ENCODE data around the gene AATK. TPM values are rescaled to one million over a fixed set of nuclear protein-coding genes. Genes with fewer than 3 reads are reported as not detected.

Gene AATK
- total and polyA plus RNA-seq, 2 of the 13 experiments (the other 11 are each of a cell fraction or from before 2014, with no cell fraction given): 2.9 to 8.4 TPM

DNA sequence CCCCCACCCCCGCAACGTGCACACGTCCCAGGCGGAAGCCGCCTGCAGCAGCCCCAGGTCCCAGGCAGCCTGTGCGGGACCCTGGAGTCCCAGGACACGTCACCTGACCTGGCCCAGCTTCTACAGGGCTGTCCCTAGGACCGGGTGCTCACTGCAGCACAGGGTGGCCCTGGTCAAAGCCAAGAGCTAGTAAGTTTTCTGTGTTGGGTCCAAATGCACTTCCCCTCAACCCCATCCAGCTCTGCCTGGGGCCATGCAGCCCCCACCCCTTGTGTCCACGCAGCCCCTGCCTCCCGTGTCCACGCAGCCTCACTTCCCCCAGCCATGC, 22.9 kb downstream of the AATK start (continued):
- TF ChIP-seq, protein P1, sequence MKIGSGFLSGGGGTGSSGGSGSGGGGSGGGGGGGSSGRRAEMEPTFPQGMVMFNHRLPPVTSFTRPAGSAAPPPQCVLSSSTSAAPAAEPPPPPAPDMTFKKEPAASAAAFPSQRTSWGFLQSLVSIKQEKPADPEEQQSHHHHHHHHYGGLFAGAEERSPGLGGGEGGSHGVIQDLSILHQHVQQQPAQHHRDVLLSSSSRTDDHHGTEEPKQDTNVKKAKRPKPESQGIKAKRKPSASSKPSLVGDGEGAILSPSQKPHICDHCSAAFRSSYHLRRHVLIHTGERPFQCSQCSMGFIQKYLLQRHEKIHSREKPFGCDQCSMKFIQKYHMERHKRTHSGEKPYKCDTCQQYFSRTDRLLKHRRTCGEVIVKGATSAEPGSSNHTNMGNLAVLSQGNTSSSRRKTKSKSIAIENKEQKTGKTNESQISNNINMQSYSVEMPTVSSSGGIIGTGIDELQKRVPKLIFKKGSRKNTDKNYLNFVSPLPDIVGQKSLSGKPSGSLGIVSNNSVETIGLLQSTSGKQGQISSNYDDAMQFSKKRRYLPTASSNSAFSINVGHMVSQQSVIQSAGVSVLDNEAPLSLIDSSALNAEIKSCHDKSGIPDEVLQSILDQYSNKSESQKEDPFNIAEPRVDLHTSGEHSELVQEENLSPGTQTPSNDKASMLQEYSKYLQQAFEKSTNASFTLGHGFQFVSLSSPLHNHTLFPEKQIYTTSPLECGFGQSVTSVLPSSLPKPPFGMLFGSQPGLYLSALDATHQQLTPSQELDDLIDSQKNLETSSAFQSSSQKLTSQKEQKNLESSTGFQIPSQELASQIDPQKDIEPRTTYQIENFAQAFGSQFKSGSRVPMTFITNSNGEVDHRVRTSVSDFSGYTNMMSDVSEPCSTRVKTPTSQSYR (CRISPR knock-in tag; IDR thresholded peaks at IDR 0.05; ENCODE audit: borderline replicate concordance): no peak
- no peak for TF ChIP-seq SOX6 (IDR thresholded peaks at IDR 0.05)
- TF ChIP-seq SOX6 (CRISPR knock-in tag; IDR thresholded peaks at IDR 0.05): 0 out of 2 replicates have a peak, but pooled peaks have one; percentile 17
- TF ChIP-seq CHCHD3 (CRISPR knock-in tag; IDR thresholded peaks at IDR 0.05): peak; percentile 46; the same call in 1 of the 2 replicates
- TF ChIP-seq ZMYM4 (CRISPR knock-in tag; IDR thresholded peaks at IDR 0.05): 0 out of 2 replicates have a peak, but pooled peaks have one; percentile 18
- TF ChIP-seq SOX13 (IDR thresholded peaks at IDR 0.05): no peak
- no peak for TF ChIP-seq SOX13 (CRISPR knock-in tag; conservative IDR thresholded peaks at IDR 0.05 in 1 of 2, IDR thresholded peaks at IDR 0.05 in 1 of 2)
- no peak for TF ChIP-seq SNAI1 (CRISPR knock-in tag; IDR thresholded peaks at IDR 0.05; ENCODE audit: borderline replicate concordance)

DNA sequence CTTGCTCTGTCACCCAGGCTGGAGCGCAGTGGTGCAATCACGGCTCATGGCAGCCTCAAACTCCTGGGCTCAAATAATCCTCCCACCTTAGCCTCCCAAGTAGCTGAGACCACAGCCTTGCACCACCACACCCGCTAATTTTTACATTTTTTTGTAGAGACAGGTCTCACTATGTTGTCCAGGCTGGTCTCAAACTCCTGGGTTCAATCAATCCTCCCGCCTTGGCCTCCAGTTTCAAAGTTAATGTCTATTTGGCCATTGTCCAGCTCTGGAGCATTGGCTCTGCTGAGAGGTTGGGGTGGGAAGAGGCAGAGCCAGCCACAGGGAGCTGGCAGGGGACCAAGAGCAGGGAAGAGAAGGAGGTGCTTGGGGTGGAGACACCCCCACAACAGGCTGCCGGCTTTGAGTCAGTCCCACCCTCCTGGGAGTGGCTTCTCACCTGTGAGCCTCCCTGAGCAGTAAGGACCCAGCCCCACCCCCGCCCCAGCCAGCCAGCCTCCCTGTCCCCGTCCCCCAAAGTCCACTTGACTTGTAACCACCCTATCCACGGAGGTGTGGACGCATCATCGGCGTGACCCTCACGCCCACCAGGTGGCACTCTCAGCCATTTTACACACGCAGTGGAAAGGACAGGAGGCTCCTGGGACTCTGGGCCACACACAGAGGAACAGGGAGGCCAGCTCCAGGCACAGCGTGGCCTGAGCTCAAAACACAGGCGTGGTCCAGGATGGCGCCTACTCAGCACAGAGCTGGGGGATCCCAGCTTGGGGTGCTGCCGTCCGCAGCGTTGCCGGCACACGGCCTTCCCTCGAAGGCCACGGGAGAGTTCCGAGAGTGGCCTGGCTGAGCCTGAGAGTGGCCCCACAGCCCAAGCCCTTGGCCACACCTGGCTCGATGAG, 23.5 kb downstream of the AATK start:
- 29% methylated on average over 12 of the region's 25 CpGs for WGBS (ENCODE audit: low lambda C conversion rate)
- Histone ChIP-seq H3K79me2 (ENCODE audit: insufficient read depth, low read length) (no peaks in the 10 kb centered on the region), H3K4me2 (ENCODE audit: low read depth, low read length) (peak overlapping the region; percentile 68), H4K20me1 (ENCODE audit: insufficient read depth, low read length) (no peaks in the 10 kb centered on the region), H2AFZ (ENCODE audit: low read length) (no peak overlapping the region), H3K9ac (ENCODE audit: insufficient read depth, low read depth, low read length) (peak overlapping the region; percentile 34), H3K4me1 (ENCODE audit: insufficient read depth, low read length) (peaks cover 31% of the 10 kb centered on the region), H3K36me3 (replicated peaks in 1 of 2; ENCODE audit: control insufficient read depth in 1 of 2, insufficient read depth in 2 of 2, low read length in 2 of 2) (no peaks in the 10 kb centered on the region), H3K4me3 (replicated peaks in 1 of 3; ENCODE audit: insufficient read depth in 1 of 3, low read depth in 2 of 3, low read length in 3 of 3) (peak overlapping the region in 2 of 3 experiments; percentile 3 to 51; a peak in 2 of 6 replicates), H3K27ac (ENCODE audit: extremely low read length, insufficient read depth, low read length) (no peak overlapping the region), H3K9me3 (ENCODE audit: low read length) (no peaks in the 10 kb centered on the region), H3K27me3 (ENCODE audit: control insufficient read depth in 1 of 2, insufficient read depth in 2 of 2, low read length in 2 of 2) (no peaks in the 10 kb centered on the region)
- in situ Hi-C loops (cut with HindIII; ENCODE audit: extremely low pct_ligation_motif_present, low pct_unique_long_range_greater_than_20kb) (loop anchor here (5.0 kb wide), 2 partner anchors 50 to 85 kb away; no protein-coding TSS in a partner anchor), intact Hi-C loops (cut with micrococcal nuclease; ENCODE audit: unreplicated experiment) (loop anchor here (1.0 to 5.0 kb wide), 4 partner anchors 47 to 99 kb away; partner anchors contain the start of gene CEP131)
- BruUV-seq (replicated peaks): no TSS peak
- DNase-seq (ENCODE audit: low spot score) (peak; percentile 82), ATAC-seq (peak; percentile 92), FAIRE-seq (peak; percentile 88)
- CTCF ChIA-PET (ENCODE audit: low intra/inter-chr PET ratio, low total read pairs): interaction anchor here (1.1 to 2.8 kb wide), 5 partner anchors 9 to 99 kb away, joined by 3 to 28 read pairs (median 12); no protein-coding TSS in a partner anchor
- POLR2A ChIA-PET: interaction anchor here (0.7 to 1.4 kb wide), 10 partner anchors 8 to 99 kb away, joined by 3 to 6 read pairs (median 3); partner anchors contain the start of genes CEP131, NDUFAF8 and TEPSIN
- TF ChIP-seq ZNF552 (CRISPR knock-in tag; IDR thresholded peaks at IDR 0.05; ENCODE audit: borderline replicate concordance) (no peak), ZBTB1 (CRISPR knock-in tag; IDR thresholded peaks at IDR 0.05; ENCODE audit: borderline replicate concordance) (no peak), SP4 (CRISPR knock-in tag; IDR thresholded peaks at IDR 0.05) (no peak), HNRNPLL (IDR thresholded peaks at IDR 0.05; ENCODE audit: low read depth, low read length, poor library complexity, severe bottlenecking) (peak; percentile 22), MTF2 (CRISPR knock-in tag; IDR thresholded peaks at IDR 0.05; ENCODE audit: borderline replicate concordance) (no peak), KLF6 (CRISPR knock-in tag; IDR thresholded peaks at IDR 0.05) (no peak), FOXJ3 (CRISPR knock-in tag; IDR thresholded peaks at IDR 0.05; ENCODE audit: borderline replicate concordance) (no peak), AGO1 (IDR thresholded peaks at IDR 0.05; ENCODE audit: low read depth, low read length, poor library complexity, severe bottlenecking) (no peak), RFX3 (CRISPR knock-in tag; IDR thresholded peaks at IDR 0.05) (no peak)
- TF ChIP-seq, protein P2, sequence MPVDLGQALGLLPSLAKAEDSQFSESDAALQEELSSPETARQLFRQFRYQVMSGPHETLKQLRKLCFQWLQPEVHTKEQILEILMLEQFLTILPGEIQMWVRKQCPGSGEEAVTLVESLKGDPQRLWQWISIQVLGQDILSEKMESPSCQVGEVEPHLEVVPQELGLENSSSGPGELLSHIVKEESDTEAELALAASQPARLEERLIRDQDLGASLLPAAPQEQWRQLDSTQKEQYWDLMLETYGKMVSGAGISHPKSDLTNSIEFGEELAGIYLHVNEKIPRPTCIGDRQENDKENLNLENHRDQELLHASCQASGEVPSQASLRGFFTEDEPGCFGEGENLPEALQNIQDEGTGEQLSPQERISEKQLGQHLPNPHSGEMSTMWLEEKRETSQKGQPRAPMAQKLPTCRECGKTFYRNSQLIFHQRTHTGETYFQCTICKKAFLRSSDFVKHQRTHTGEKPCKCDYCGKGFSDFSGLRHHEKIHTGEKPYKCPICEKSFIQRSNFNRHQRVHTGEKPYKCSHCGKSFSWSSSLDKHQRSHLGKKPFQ (CRISPR knock-in tag; IDR thresholded peaks at IDR 0.05; ENCODE audit: insufficient replicate concordance): no peak

Data from HepG2 (cell line).